T1000 (cell line): ENCODE measurements around the gene TRAF3IP3.
A peak's percentile ranks its signal among the peaks of the same experiment; 100 is the strongest.

ENCODE experiments used
- DNase-seq: peaks from one replicate; lab custom pipeline; 2025; ENCODE audit warnings: mixed read lengths; lab: John Stamatoyannopoulos, UW

The TRAF3IP3 gene

GRCh38 chr1:209738270-209738669, 17.6 kb upstream of the TRAF3IP3 start:
- no peak for DNase-seq

DNA sequence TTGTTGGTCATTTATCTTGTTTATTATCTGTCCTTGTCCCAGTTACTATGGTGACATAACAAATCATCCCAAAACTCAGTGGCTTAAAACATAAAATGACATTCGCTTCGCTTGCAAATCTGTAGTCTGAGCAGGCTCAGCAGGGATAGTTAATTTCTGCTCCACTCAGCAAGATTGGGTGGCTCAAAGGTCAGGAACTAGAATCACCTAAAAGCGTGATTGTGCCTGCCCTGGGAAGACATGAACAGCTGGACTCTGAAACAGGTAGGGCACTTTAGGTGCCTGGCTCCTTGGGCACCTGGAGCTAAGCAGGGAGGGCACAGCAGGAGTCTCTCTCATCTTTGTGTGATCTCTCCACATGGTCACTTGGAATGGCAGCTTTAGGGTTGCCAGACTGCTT, 14.7 kb upstream of the TRAF3IP3 start:
- no peak for DNase-seq

DNA sequence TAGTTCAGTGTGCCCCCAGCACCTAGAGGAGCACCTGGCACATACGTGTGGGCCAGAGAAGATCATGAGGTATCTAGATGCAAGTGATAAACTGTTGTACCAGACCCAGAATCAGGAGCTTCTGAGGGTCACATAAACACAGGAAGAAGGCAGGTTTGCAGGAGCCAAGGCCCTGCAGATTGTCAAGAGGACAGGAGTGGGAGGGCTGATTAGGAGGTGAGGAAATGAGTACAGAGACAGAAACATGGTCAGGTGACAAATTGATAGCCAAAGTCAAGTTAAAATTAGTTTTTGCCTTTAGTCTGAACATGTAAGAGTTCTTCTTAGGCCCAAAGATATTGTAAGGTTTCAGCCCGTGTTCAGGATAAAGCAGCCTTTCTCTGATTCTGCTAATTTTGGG, 14.0 kb upstream of the TRAF3IP3 start:
- DNase-seq = no peak

DNA sequence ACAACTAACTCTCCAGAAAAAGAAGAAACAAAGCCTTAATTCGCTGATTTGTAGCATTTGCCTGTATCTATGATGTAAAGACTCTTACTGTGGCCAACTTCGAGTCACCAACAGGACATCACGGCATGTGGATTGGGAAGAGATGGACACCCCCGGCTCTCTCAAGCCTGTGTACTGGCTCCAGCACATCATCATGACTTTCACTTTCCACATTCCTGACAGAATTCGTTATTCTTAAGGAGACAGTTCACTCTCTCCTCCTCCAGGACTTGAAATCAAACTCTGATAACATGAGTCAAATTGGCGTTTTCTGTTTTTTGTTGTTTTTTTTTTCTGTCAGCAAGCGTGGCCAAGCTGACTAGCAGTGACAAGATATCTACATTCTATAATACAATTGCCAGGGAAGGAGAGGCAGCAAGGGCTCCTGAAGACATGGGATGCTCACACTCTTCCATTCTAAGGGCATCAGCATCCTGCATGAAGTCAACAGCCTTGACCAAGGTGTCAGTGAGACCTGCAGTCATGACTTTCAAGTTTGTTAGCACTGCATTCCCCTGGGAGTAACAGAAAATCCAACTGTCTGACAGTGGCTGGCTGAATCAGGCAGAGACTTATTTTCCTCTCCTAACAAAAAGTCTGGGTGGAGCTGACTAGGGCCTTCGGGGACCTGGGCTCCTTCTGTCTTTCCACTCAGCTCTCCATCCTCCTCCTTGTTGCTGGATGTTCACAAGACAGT, 13.3 kb upstream of the TRAF3IP3 start:
- peak; percentile 36 for DNase-seq

DNA sequence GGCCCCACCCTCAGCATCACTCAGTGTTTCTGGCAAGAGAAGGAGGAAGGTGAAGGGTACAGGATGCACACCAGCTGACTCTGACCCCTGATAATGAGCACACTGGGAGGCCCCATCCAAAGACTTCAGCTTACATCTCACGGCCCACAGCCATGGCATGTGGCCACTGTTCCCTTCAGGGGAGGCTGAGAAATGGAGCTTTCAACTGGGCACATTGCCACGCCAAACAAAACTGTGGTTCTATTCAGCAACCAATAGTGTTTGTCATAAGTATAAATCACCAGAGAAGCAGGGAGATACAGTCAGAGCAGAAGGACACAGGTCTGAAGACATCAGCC, 12.7 kb upstream of the TRAF3IP3 start:
- DNase-seq = peak; percentile 36

- DNase-seq = no peak
Observed at GRCh38 chr1:209746451-209747165, 9.2 kb upstream of the TRAF3IP3 start.

DNA sequence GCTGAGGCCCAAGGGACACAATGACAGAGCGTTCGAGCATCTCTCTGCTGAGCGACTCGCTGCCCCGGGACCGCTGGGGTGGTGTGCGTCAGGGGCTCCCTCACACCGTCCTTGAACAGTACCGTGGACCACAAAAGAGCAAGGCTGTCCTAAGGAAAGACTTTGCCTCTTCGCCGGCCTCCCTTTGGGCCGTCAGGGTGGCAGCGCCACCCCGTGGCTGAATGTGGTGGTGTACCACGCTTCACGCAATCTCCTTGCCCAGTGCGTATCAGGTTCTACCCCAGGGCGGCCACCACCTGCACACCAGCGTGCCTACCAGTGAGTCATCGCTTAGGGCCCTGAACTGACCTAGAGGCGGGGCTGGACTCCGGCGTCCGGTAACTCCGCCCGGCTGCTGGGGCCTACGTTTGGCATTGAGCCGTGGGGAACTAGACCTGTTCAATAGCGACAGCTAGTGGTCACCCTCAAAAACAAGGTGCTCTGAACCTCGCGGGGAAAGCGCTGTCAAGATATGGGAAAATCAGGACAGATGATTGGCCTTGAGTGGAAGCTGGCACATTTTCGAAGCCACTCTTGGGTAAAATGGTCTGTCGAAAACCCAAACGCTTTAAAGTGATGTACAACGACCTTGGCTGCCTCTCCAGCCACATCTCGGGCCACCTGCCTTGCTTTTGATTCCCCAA, 8.1 kb upstream of the TRAF3IP3 start:
- peak; percentile 80 for DNase-seq

GRCh38 chr1:209748620-209749019, 7.2 kb upstream of the TRAF3IP3 start:
- DNase-seq = no peak

- no peak for DNase-seq
Observed at GRCh38 chr1:209749205-209749604, 6.6 kb upstream of the TRAF3IP3 start.

GRCh38 chr1:209749670-209750323, 6.1 kb upstream of the TRAF3IP3 start:
- DNase-seq = no peak

DNA sequence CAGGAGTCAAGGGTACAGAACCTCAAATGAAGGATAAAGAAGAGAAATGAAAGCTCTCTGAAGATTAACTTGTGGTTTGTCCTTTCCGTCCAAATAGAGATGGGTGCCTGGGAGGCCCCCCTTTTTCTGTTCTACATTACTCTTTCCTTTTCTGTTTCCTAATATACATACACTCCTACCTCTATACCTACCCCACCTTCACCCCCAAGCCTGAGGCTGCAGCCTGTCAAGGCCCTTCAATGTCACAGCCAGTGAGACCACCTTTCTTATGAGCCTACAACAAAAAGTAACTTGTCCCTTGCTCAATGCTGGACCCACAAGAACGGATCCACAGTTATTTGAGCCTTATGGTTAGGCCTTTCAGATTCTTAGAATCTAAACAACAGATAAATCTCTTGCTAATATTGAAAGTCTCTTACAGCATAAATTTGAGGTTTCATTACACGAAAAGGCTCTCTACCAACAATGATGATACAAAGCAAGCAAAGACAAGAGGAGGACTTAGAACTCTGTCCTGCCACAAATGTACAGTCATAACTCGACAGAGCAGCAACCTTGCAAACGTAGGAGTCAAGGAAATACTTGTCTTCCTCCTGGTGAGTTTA, 4.1 kb upstream of the TRAF3IP3 start:
- DNase-seq = no peak

GRCh38 chr1:209752890-209753289, 3.0 kb upstream of the TRAF3IP3 start:
- DNase-seq = no peak

GRCh38 chr1:209755256-209755655, 597 bp upstream of the TRAF3IP3 start:
- no peak for DNase-seq

DNA sequence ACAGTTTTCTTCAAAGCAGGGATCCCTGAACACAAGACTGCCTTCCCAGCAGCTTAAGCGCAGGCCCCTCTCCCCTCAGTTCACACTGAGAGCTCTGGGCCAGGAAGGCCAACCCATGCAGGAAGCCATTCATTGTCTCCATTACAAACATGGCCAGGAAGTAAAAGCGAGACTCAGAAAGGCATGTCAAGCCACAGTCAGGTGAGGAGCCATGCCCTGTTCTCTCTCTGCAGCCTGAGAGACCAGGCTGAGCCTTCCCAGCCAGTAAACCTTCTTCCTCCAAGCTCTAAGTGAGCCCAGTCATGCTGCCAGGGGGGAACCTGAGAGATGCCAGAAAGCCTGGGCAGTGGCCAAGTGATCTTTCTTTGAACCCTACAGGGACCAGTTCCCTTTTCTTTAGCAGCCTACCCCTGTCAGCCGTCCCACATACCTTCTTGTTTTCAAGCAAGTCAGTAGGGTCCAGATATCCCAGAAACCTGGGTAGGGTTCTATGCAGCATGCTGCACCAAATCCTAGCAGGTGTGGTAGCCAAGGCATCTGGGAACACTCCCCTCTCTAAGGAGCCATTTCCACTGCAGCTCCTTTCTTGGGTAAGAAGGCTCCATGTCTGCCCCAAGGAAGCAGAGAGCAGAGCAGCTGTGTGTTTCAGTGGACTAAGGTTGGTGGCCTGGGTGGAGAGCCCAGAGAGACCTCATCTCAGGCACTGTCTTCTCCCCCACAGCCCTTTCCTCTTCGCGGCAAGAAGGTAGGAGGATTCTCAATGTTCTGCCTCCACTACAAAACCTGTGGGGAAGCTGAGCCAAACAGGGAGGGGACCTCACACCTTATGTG, 977 bp downstream of the TRAF3IP3 start:
- no peak for DNase-seq

- no peak for DNase-seq
Observed at GRCh38 chr1:209758400-209758799, 2.5 kb downstream of the TRAF3IP3 start.

- no peak for DNase-seq
Observed at GRCh38 chr1:209759829-209760359, 4.0 kb downstream of the TRAF3IP3 start.

GRCh38 chr1:209761011-209761635, 5.3 kb downstream of the TRAF3IP3 start:
- no peak for DNase-seq

- DNase-seq = no peak
Observed at GRCh38 chr1:209766051-209766450, 10.2 kb downstream of the TRAF3IP3 start.

- no peak for DNase-seq
Observed at GRCh38 chr1:209767096-209767495, 11.2 kb downstream of the TRAF3IP3 start.

DNA sequence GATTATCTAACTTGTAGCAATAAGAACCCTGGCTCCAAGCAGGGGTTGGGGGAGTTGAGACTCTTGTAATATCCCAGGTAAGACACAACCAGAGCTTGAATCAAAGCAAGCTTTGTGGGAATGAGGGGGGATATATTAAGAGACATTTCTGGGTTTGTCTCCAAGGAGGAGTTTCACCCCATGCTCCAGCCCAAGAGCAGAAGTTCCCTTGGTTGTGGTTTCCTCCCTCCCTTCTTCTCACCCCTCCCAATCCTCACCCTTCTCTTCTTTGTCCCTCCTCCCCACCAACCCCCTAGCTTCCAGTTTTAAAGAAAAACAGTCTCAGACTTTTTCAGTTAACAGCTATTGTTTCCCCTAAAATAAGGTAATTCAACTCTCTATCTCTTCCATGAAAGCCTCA, 11.9 kb downstream of the TRAF3IP3 start:
- DNase-seq = no peak

- no peak for DNase-seq
Observed at GRCh38 chr1:209768354-209768774, 12.5 kb downstream of the TRAF3IP3 start.
